KMS-11 (cell line): ENCODE results near the gene IGF2R.

Experiments
- H2AFZ ChIP-seq: fragments of 200-600 bp; sonication (generic); 2 replicates; pipeline ENCODE4 v1.6.1; 2016; ENCODE audit warnings: antibody characterized with exemption, mixed run types, low read depth
- H3K27ac ChIP-seq: fragments of 200-600 bp; sonication (generic); 2 replicates; pipeline ENCODE4 v1.6.1; 2016; ENCODE audit warnings: mild to moderate bottlenecking, mixed run types
- H3K27me3 ChIP-seq: fragments of 200-600 bp; sonication (generic); 2 replicates; pipeline ENCODE4 v1.6.1; 2017; ENCODE audit warnings: mild to moderate bottlenecking, low read depth, mixed run types, moderate library complexity; ENCODE audit not compliant: insufficient read depth
- H3K36me3 ChIP-seq: fragments of 200-600 bp; sonication (generic); 2 replicates; pipeline ENCODE4 v1.6.1; 2017; ENCODE audit warnings: mild to moderate bottlenecking, mixed run types; ENCODE audit not compliant: insufficient read depth
- H3K4me1 ChIP-seq: fragments of 200-600 bp; sonication (generic); 2 replicates; pipeline ENCODE4 v1.6.1; 2016; ENCODE audit warnings: mild to moderate bottlenecking, low read depth, mixed run types; ENCODE audit not compliant: poor library complexity, severe bottlenecking
- H3K4me2 ChIP-seq: fragments of 200-600 bp; sonication (generic); 2 replicates; pipeline ENCODE4 v1.7.0; 2016; ENCODE audit warnings: mild to moderate bottlenecking, mixed run types
- H3K4me3 ChIP-seq: fragments of 200-600 bp; sonication (generic); IDR thresholded peaks from 2 replicates; pipeline ENCODE4 v1.6.1; 2017; ENCODE audit warnings: low read depth, low read length, mixed read lengths; ENCODE audit not compliant: insufficient read depth
- H3K79me2 ChIP-seq: fragments of 200-600 bp; sonication (generic); 2 replicates; pipeline ENCODE4 v1.6.1; 2016; ENCODE audit warnings: low read depth, mixed run types; ENCODE audit not compliant: insufficient read depth
- H3K9ac ChIP-seq: fragments of 200-600 bp; sonication (generic); 2 replicates; pipeline ENCODE4 v1.6.1; 2016; ENCODE audit warnings: mild to moderate bottlenecking, mixed run types
- H4K20me1 ChIP-seq: fragments of 200-600 bp; sonication (generic); 2 replicates; pipeline ENCODE4 v1.6.1; 2016; ENCODE audit warnings: mild to moderate bottlenecking, mixed run types; ENCODE audit not compliant: insufficient read depth
- CTCF ChIP-seq: fragments of 200-600 bp; sonication (generic); conservative IDR thresholded peaks from 2 replicates; pipeline ENCODE4 v1.6.1; 2017; ENCODE audit warnings: low read depth, mild to moderate bottlenecking, antibody characterized with exemption, low read length, moderate library complexity, mixed read lengths

Gene IGF2R

GRCh38 chr6:160130729-160131484, 162.0 kb downstream of the IGF2R start:
- H3K9ac ChIP-seq: no peak overlapping the region
- no peaks in the 10 kb centered on the region for H3K27me3 ChIP-seq
- no peaks in the 10 kb centered on the region for H4K20me1 ChIP-seq
- no peaks in the 10 kb centered on the region for H3K36me3 ChIP-seq
- no peak overlapping the region for H3K27ac ChIP-seq
- no peaks in the 10 kb centered on the region for H3K79me2 ChIP-seq
- no peak overlapping the region for H3K4me3 ChIP-seq
- H3K4me2 ChIP-seq: no peak overlapping the region
- no peak for TF ChIP-seq CTCF
- H2AFZ ChIP-seq: no peak overlapping the region
- no peaks in the 10 kb centered on the region for H3K4me1 ChIP-seq

GRCh38 chr6:160131636-160132296, 162.9 kb downstream of the IGF2R start:
- Histone ChIP-seq H3K27ac (no peak overlapping the region), H2AFZ (no peak overlapping the region), H3K27me3 (no peaks in the 10 kb centered on the region), H3K79me2 (no peaks in the 10 kb centered on the region), H3K4me3 (no peak overlapping the region), H3K36me3 (no peaks in the 10 kb centered on the region), H3K4me1 (no peaks in the 10 kb centered on the region), H3K4me2 (no peak overlapping the region), H3K9ac (no peak overlapping the region), H4K20me1 (no peaks in the 10 kb centered on the region)
- no peak for TF ChIP-seq CTCF

GRCh38 chr6:160132297-160132637, 163.4 kb downstream of the IGF2R start:
- H3K36me3 ChIP-seq: no peaks in the 10 kb centered on the region
- H3K79me2 ChIP-seq: no peaks in the 10 kb centered on the region
- H3K9ac ChIP-seq: no peak overlapping the region
- no peak overlapping the region for H3K27ac ChIP-seq
- no peaks in the 10 kb centered on the region for H3K4me1 ChIP-seq
- TF ChIP-seq CTCF: no peak
- no peak overlapping the region for H2AFZ ChIP-seq
- H3K4me3 ChIP-seq: no peak overlapping the region
- H3K4me2 ChIP-seq: no peak overlapping the region
- H3K27me3 ChIP-seq: no peaks in the 10 kb centered on the region
- no peaks in the 10 kb centered on the region for H4K20me1 ChIP-seq

GRCh38 chr6:160132776-160133338, 164.0 kb downstream of the IGF2R start:
- H3K36me3 ChIP-seq: no peaks in the 10 kb centered on the region
- no peak overlapping the region for H3K4me3 ChIP-seq
- H3K27ac ChIP-seq: no peak overlapping the region
- no peak overlapping the region for H3K4me2 ChIP-seq
- H3K9ac ChIP-seq: no peak overlapping the region
- no peaks in the 10 kb centered on the region for H4K20me1 ChIP-seq
- H3K4me1 ChIP-seq: no peaks in the 10 kb centered on the region
- H3K27me3 ChIP-seq: no peaks in the 10 kb centered on the region
- no peak for TF ChIP-seq CTCF
- no peaks in the 10 kb centered on the region for H3K79me2 ChIP-seq
- no peak overlapping the region for H2AFZ ChIP-seq
